Loucy (cell line): ENCODE data around the gene NUP50.

Source experiments
- CTCF ChIP-seq: fragments of 200-600 bp; sonication (generic); conservative IDR thresholded peaks from 2 replicates; pipeline ENCODE4 v1.5.1; 2014; ENCODE audit warnings: mild to moderate bottlenecking, antibody characterized with exemption, low read length
- EZH2phosphoT487 ChIP-seq: fragments of 200-600 bp; IDR thresholded peaks from 2 replicates; pipeline ENCODE4 v1.6.1; 2018; ENCODE audit warnings: antibody characterized with exemption, mild to moderate bottlenecking, moderate library complexity, borderline replicate concordance

- TF ChIP-seq CTCF: no peak
- TF ChIP-seq EZH2phosphoT487: no peak
Observed at GRCh38 chr22:45203150-45203951, 39.6 kb downstream of the NUP50 start.
